ENCODE data around the gene ZNF446. TPM values are rescaled to one million over a fixed set of nuclear protein-coding genes. Genes with fewer than 3 reads are reported as not detected.
"Not testable (repeated sequence)": the region's sequence is repeated elsewhere in the genome, so short reads cannot be mapped to it uniquely, and the experiment has no call there.

The ZNF446 gene
- total RNA-seq, 2 donors from 2014 or later: 7.9 to 10.0 TPM

GRCh38 chr19:58479303-58479702, 3.2 kb downstream of the ZNF446 start:
- DNase-seq (ENCODE audit: low spot score): no peak
- H3K27ac ChIP-seq: no peak overlapping the region
- TF ChIP-seq, protein P1, sequence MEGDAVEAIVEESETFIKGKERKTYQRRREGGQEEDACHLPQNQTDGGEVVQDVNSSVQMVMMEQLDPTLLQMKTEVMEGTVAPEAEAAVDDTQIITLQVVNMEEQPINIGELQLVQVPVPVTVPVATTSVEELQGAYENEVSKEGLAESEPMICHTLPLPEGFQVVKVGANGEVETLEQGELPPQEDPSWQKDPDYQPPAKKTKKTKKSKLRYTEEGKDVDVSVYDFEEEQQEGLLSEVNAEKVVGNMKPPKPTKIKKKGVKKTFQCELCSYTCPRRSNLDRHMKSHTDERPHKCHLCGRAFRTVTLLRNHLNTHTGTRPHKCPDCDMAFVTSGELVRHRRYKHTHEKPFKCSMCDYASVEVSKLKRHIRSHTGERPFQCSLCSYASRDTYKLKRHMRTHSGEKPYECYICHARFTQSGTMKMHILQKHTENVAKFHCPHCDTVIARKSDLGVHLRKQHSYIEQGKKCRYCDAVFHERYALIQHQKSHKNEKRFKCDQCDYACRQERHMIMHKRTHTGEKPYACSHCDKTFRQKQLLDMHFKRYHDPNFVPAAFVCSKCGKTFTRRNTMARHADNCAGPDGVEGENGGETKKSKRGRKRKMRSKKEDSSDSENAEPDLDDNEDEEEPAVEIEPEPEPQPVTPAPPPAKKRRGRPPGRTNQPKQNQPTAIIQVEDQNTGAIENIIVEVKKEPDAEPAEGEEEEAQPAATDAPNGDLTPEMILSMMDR (IDR thresholded peaks at IDR 0.05): no peak
- H3K4me1 ChIP-seq: peaks cover 0 to 25% of the 10 kb centered on the region in 2 donors
- no peaks in the 10 kb centered on the region for H3K9me3 ChIP-seq
- H3K27me3 ChIP-seq: no peaks in the 10 kb centered on the region
- H3K36me3 ChIP-seq: no peaks in the 10 kb centered on the region
- H3K4me3 ChIP-seq: no peak overlapping the region

GRCh38 chr19:58479736-58480480, 3.8 kb downstream of the ZNF446 start:
- no peaks in the 10 kb centered on the region for H3K27me3 ChIP-seq
- no peak overlapping the region for H3K4me3 ChIP-seq
- DNase-seq (ENCODE audit: low spot score): no peak
- H3K36me3 ChIP-seq: no peaks in the 10 kb centered on the region
- no peak overlapping the region for H3K27ac ChIP-seq
- no peaks in the 10 kb centered on the region for H3K9me3 ChIP-seq
- TF ChIP-seq, protein P1 (IDR thresholded peaks at IDR 0.05): no peak
- peaks cover 0 to 19% of the 10 kb centered on the region in 2 donors for H3K4me1 ChIP-seq

DNA sequence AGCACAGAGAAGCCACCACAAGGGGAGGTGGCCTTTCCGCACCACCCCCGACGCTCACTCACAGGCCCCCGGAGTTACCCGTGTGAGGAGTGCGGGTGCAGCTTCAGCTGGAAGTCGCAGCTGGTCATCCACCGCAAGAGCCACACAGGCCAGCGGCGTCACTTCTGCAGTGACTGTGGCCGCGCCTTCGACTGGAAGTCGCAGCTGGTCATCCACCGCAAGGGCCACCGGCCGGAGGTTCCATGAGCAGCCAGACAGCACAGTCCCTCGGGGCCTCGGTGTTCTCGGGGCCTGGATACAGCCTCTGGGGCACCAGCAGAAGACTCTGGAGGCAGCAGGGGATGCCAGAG, 4.3 kb downstream of the ZNF446 start:
- H3K4me3 ChIP-seq: no peak overlapping the region
- H3K27me3 ChIP-seq: no peaks in the 10 kb centered on the region
- peaks cover 0 to 14% of the 10 kb centered on the region in 2 donors for H3K4me1 ChIP-seq
- no peaks in the 10 kb centered on the region for H3K9me3 ChIP-seq
- H3K27ac ChIP-seq: no peak overlapping the region
- no peak for DNase-seq (ENCODE audit: low spot score)
- no peaks in the 10 kb centered on the region for H3K36me3 ChIP-seq
- TF ChIP-seq, protein P1 (IDR thresholded peaks at IDR 0.05): no peak

DNA sequence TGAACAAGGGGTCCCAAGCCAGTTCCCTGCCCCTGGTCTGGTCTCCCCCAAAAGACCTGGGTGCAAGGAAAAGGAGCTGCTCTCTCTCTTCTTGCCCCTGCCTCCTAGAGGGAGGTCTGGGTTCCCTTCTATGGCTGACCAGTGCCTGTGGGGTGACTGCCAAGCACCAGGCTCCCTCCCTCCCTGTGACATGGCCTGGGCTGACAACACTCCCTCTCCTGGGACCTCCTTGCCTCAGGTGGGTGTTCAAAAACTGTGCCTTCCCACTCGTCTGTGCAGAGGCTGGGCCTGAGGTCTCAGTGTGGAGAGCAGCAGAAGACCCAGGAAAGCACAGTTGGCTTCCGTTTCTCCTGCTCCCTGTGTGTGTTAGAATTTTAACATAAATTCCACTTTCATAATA, 4.7 kb downstream of the ZNF446 start:
- Histone ChIP-seq H3K27me3 (no peaks in the 10 kb centered on the region), H3K4me1 (peaks cover 0 to 14% of the 10 kb centered on the region in 2 donors), H3K9me3 (no peaks in the 10 kb centered on the region), H3K36me3 (no peaks in the 10 kb centered on the region), H3K4me3 (no peak overlapping the region), H3K27ac (no peak overlapping the region)
- TF ChIP-seq, protein P1 (IDR thresholded peaks at IDR 0.05): no peak
- no peak for DNase-seq (ENCODE audit: low spot score)

- H3K27ac ChIP-seq: no peak overlapping the region
- H3K4me1 ChIP-seq: peaks cover 0 to 2% of the 10 kb centered on the region in 2 donors
- TF ChIP-seq, protein P1 (IDR thresholded peaks at IDR 0.05): no peak
- no peak for DNase-seq (ENCODE audit: low spot score)
- no peaks in the 10 kb centered on the region for H3K9me3 ChIP-seq
- no peaks in the 10 kb centered on the region for H3K36me3 ChIP-seq
- no peak overlapping the region for H3K4me3 ChIP-seq
- no peaks in the 10 kb centered on the region for H3K27me3 ChIP-seq
Observed at GRCh38 chr19:58482372-58482771, 6.2 kb downstream of the ZNF446 start.

GRCh38 chr19:58483776-58484175, 7.6 kb downstream of the ZNF446 start:
- Histone ChIP-seq H3K9me3 (no peaks in the 10 kb centered on the region), H3K27me3 (no peaks in the 10 kb centered on the region), H3K27ac (no peak overlapping the region), H3K4me3 (no peak overlapping the region), H3K36me3 (no peaks in the 10 kb centered on the region), H3K4me1 (no peaks in the 10 kb centered on the region)
- TF ChIP-seq, protein P1 (IDR thresholded peaks at IDR 0.05): no peak
- no peak for DNase-seq (ENCODE audit: low spot score)

- not testable (repeated sequence) for H3K27ac ChIP-seq; DNase-seq (ENCODE audit: low spot score); H3K4me1 ChIP-seq; H3K27me3 ChIP-seq; H3K4me3 ChIP-seq; H3K9me3 ChIP-seq; H3K36me3 ChIP-seq
Observed at GRCh38 chr19:58484349-58484748, 8.2 kb downstream of the ZNF446 start.

All from right atrium auricular region (tissue), 2 donors.